H9 (cell line): ENCODE results near the gene MRPL41. TPM values are rescaled to one million over a fixed set of nuclear protein-coding genes. Genes with fewer than 3 reads are reported as not detected.

Experiments
- DNase-seq: peaks from one replicate; pipeline ENCODE4 v3.0.0-alpha.2; 2017
- H2AFZ ChIP-seq: one replicate; pipeline ENCODE4 v1.6.1; 2013; ENCODE audit warnings: mild to moderate bottlenecking, low read length, control low read depth, moderate library complexity
- H2AK5ac ChIP-seq: 2 replicates; pipeline ENCODE4 v1.6.1; 2013; ENCODE audit warnings: low read length, control low read depth, mixed read lengths; ENCODE audit not compliant: insufficient read length
- H2BK120ac ChIP-seq: one replicate; pipeline ENCODE4 v1.6.1; 2013; ENCODE audit warnings: low read depth, mild to moderate bottlenecking, low read length, control low read depth, inconsistent platforms; ENCODE audit not compliant: poor library complexity, severe bottlenecking
- H2BK12ac ChIP-seq: 2 replicates; pipeline ENCODE4 v1.6.1; 2013; ENCODE audit warnings: low read length, control low read depth, mixed read lengths, low read depth; ENCODE audit not compliant: insufficient read length
- H2BK15ac ChIP-seq: 2 replicates; pipeline ENCODE4 v1.6.1; 2013; ENCODE audit warnings: low read depth, low read length, control low read depth
- H2BK20ac ChIP-seq: one replicate; pipeline ENCODE4 v1.6.1; 2013; ENCODE audit warnings: low read depth, mild to moderate bottlenecking, low read length, control low read depth, inconsistent platforms; ENCODE audit not compliant: poor library complexity, severe bottlenecking
- H2BK5ac ChIP-seq: 2 replicates; pipeline ENCODE4 v1.6.1; 2013; ENCODE audit warnings: low read length, control low read depth, mixed read lengths; ENCODE audit not compliant: insufficient read length
- H3K14ac ChIP-seq: 2 replicates; pipeline ENCODE4 v1.6.1; 2013; ENCODE audit warnings: low read length, control low read depth; ENCODE audit not compliant: insufficient read depth
- H3K18ac ChIP-seq: 2 replicates; pipeline ENCODE4 v1.6.1; 2013; ENCODE audit warnings: low read depth, mild to moderate bottlenecking, mixed read lengths, low read length, control low read depth; ENCODE audit not compliant: insufficient read length
- H3K23ac ChIP-seq: 2 replicates; pipeline ENCODE4 v1.6.1; 2013; ENCODE audit warnings: low read length, control low read depth, mixed read lengths, low read depth; ENCODE audit not compliant: insufficient read length
- H3K23me2 ChIP-seq: 2 replicates; pipeline ENCODE4 v1.6.1; 2013; ENCODE audit warnings: low read depth, mild to moderate bottlenecking, mixed read lengths, low read length, control low read depth; ENCODE audit not compliant: insufficient read length, poor library complexity, severe bottlenecking
- H3K27ac ChIP-seq: 2 replicates; pipeline ENCODE4 v1.5.1; 2013; ENCODE audit warnings: low read length, control low read depth, mixed read lengths, low read depth; ENCODE audit not compliant: insufficient read length
- H3K27me3 ChIP-seq: 2 replicates; pipeline ENCODE4 v1.6.1; 2013; ENCODE audit warnings: low read length, control low read depth, inconsistent platforms; ENCODE audit not compliant: insufficient read depth
- H3K4ac ChIP-seq: 2 replicates; pipeline ENCODE4 v1.6.1; 2013; ENCODE audit warnings: low read depth, mild to moderate bottlenecking, control low read depth, inconsistent platforms, low read length, moderate library complexity
- H3K4me1 ChIP-seq: 2 replicates; pipeline ENCODE4 v1.6.1; 2013; ENCODE audit warnings: low read length, control low read depth, inconsistent platforms; ENCODE audit not compliant: insufficient read depth
- H3K4me2 ChIP-seq: 2 replicates; pipeline ENCODE4 v1.6.1; 2013; ENCODE audit warnings: low read length, control low read depth, mixed read lengths; ENCODE audit not compliant: insufficient read length, insufficient read depth
- H3K56ac ChIP-seq: 2 replicates; pipeline ENCODE4 v1.6.1; 2013; ENCODE audit warnings: low read depth, mild to moderate bottlenecking, mixed read lengths, low read length, control low read depth; ENCODE audit not compliant: insufficient read length
- H3K79me1 ChIP-seq: 2 replicates; pipeline ENCODE4 v1.6.1; 2013; ENCODE audit warnings: low read depth, mild to moderate bottlenecking, moderate library complexity, low read length, control low read depth, inconsistent platforms; ENCODE audit not compliant: insufficient read depth, poor library complexity, severe bottlenecking
- H3K79me2 ChIP-seq: 2 replicates; pipeline ENCODE4 v1.6.1; 2013; ENCODE audit warnings: low read length, control low read depth, inconsistent platforms; ENCODE audit not compliant: insufficient read depth
- H3K9ac ChIP-seq: 2 replicates; pipeline ENCODE4 v1.6.1; 2013; ENCODE audit warnings: low read length, control low read depth, mixed read lengths; ENCODE audit not compliant: insufficient read length; ENCODE audit errors: extremely low read depth
- H3K9me3 ChIP-seq: one replicate; pipeline ENCODE4 v1.6.1; 2013; ENCODE audit warnings: low read depth, low read length, inconsistent platforms; ENCODE audit not compliant: control insufficient read depth
- H3T11ph ChIP-seq: one replicate; pipeline ENCODE4 v1.6.1; 2013; ENCODE audit warnings: mild to moderate bottlenecking, low read length, control low read depth, inconsistent platforms
- H4K20me1 ChIP-seq: one replicate; pipeline ENCODE4 v1.6.1; 2013; ENCODE audit not compliant: control insufficient read depth, insufficient read length, insufficient read depth
- H4K5ac ChIP-seq: 2 replicates; pipeline ENCODE4 v1.6.1; 2013; ENCODE audit warnings: low read depth, mild to moderate bottlenecking, mixed read lengths, low read length, control low read depth; ENCODE audit not compliant: insufficient read length
- H4K8ac ChIP-seq: replicated peaks from 2 replicates; pipeline ENCODE4 v1.6.1; 2013; ENCODE audit warnings: low read length, control low read depth, mixed read lengths, low read depth; ENCODE audit not compliant: insufficient read length
- H4K91ac ChIP-seq: 2 replicates; pipeline ENCODE4 v1.6.1; 2013; ENCODE audit warnings: low read depth, mild to moderate bottlenecking, moderate library complexity, mixed read lengths, low read length, control low read depth; ENCODE audit not compliant: insufficient read length
- H3K27ac Mint-ChIP-seq, 3 experiments: 2 replicates in 2 of 3; 3 replicates in 1 of 3; pipeline ENCODE4 v1.8.0; 2020 to 2021; ENCODE audit warnings: mixed read lengths in 3 of 3, mild to moderate bottlenecking in 1 of 3, moderate library complexity in 1 of 3
- H3K27me3 Mint-ChIP-seq: 2 replicates; pipeline ENCODE4 v1.8.0; 2021; ENCODE audit warnings: low read depth, mild to moderate bottlenecking, moderate library complexity, mixed read lengths
- H3K36me3 Mint-ChIP-seq, 3 experiments: 2 replicates in 2 of 3; 3 replicates in 1 of 3; pipeline ENCODE4 v1.8.0; 2020 to 2021; ENCODE audit warnings: low read depth in 3 of 3, mixed read lengths in 3 of 3; ENCODE audit not compliant: insufficient read depth in 1 of 3
- H3K4me1 Mint-ChIP-seq, 2 experiments: 2 replicates each; pipeline ENCODE4 v1.8.0; 2020; ENCODE audit warnings: mixed read lengths in 2 of 2
- H3K4me3 Mint-ChIP-seq, 2 experiments: 2 replicates in 1 of 2; 3 replicates in 1 of 2; pipeline ENCODE4 v1.8.0; 2020 to 2021; ENCODE audit warnings: mild to moderate bottlenecking in 2 of 2, mixed read lengths in 2 of 2, moderate library complexity in 1 of 2
- H3K9me3 Mint-ChIP-seq, 2 experiments: 2 replicates in 1 of 2; 3 replicates in 1 of 2; pipeline ENCODE4 v1.8.0; 2020; ENCODE audit warnings: mild to moderate bottlenecking in 2 of 2, mixed read lengths in 2 of 2, moderate library complexity in 1 of 2
- WGBS: extraction: QIAGEN DNeasy Blood & Tissue Kit; methylation state at CpG from one replicate; pipeline ENCODE4 v1.1.7; 2013; ENCODE audit warnings: missing lambda C conversion rate, low lambda C conversion rate, mixed read lengths; ENCODE audit not compliant: insufficient read length; ENCODE audit errors: extremely low coverage; 5-methylcytosine and 5-hydroxymethylcytosine counted together
- total RNA-seq: library from RNA; stranded (reverse); gene quantifications from 2 replicates; pipeline ENCODE4 v1.2.1, GENCODE V29; 2021
- TF ChIP-seq, protein P1 (sequence below): fragments of 200-600 bp; sonication (generic); conservative IDR thresholded peaks from 3 replicates; pipeline ENCODE4 v1.8.0; 2021; ENCODE audit warnings: antibody characterized with exemption, mild to moderate bottlenecking

MRPL41 gene
- total RNA-seq, 1 experiment from 2014 or later: 52.2 TPM

- H3K18ac ChIP-seq: no peak overlapping the region
- Mint-ChIP-seq H3K36me3 (peaks cover 33 to 43% (median 40%) of the 10 kb centered on the region in 3 experiments), H3K27me3 (no peaks in the 10 kb centered on the region), H3K4me1 (no peaks in the 10 kb centered on the region), H3K27ac (peak overlapping the region in 1 of 3 experiments; percentile 19; a peak in 1 of 7 replicates), H3K4me3 (no peak overlapping the region; a peak in 1 of 5 replicates), H3K9me3 (no peaks in the 10 kb centered on the region)
- H2AK5ac ChIP-seq: no peak overlapping the region
- H2BK15ac ChIP-seq: no peak overlapping the region
- H3K4me2 ChIP-seq: no peak overlapping the region
- no peaks in the 10 kb centered on the region for H3K4me1 ChIP-seq
- no peak overlapping the region for H2BK12ac ChIP-seq
- peaks cover 6% of the 10 kb centered on the region for H3K79me1 ChIP-seq
- H3K27me3 ChIP-seq: no peaks in the 10 kb centered on the region
- no peak for DNase-seq
- 100% methylated on average over 1 of the region's 5 CpGs for WGBS
- H4K5ac ChIP-seq: no peak overlapping the region
- no peak overlapping the region for H4K91ac ChIP-seq
- TF ChIP-seq, protein P1, sequence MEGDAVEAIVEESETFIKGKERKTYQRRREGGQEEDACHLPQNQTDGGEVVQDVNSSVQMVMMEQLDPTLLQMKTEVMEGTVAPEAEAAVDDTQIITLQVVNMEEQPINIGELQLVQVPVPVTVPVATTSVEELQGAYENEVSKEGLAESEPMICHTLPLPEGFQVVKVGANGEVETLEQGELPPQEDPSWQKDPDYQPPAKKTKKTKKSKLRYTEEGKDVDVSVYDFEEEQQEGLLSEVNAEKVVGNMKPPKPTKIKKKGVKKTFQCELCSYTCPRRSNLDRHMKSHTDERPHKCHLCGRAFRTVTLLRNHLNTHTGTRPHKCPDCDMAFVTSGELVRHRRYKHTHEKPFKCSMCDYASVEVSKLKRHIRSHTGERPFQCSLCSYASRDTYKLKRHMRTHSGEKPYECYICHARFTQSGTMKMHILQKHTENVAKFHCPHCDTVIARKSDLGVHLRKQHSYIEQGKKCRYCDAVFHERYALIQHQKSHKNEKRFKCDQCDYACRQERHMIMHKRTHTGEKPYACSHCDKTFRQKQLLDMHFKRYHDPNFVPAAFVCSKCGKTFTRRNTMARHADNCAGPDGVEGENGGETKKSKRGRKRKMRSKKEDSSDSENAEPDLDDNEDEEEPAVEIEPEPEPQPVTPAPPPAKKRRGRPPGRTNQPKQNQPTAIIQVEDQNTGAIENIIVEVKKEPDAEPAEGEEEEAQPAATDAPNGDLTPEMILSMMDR: no peak
- no peak overlapping the region for H3K27ac ChIP-seq
- H2BK20ac ChIP-seq: no peak overlapping the region
- no peak overlapping the region for H3K23ac ChIP-seq
- H2BK120ac ChIP-seq: no peak overlapping the region
- H2AFZ ChIP-seq: no peak overlapping the region
- H3K14ac ChIP-seq: no peak overlapping the region
- H3K9me3 ChIP-seq: no peaks in the 10 kb centered on the region
- H3K9ac ChIP-seq: no peak overlapping the region
- no peaks in the 10 kb centered on the region for H3K23me2 ChIP-seq
- no peak overlapping the region for H3K56ac ChIP-seq
- no peak overlapping the region for H4K8ac ChIP-seq
- no peak overlapping the region for H2BK5ac ChIP-seq
- H3K4ac ChIP-seq: no peak overlapping the region
- H3T11ph ChIP-seq: no peak overlapping the region
- no peaks in the 10 kb centered on the region; the same call in 1 of the 2 replicates for H3K79me2 ChIP-seq
- H4K20me1 ChIP-seq: no peaks in the 10 kb centered on the region
Measured at GRCh38 chr9:137569609-137570203, 18.0 kb downstream of the MRPL41 start.
